Stimulated activated CD4-positive, alpha-beta T cell treated with anti-CD3 and anti-CD28 coated beads, Interleukin-4, amount 100 ng/mL, for 48 hours (primary cell): ENCODE data around the gene KBTBD7.
A peak's percentile ranks its signal among the peaks of the same experiment; 100 is the strongest.

ENCODE experiments used
- DNase-seq, 2 donors: peaks; one replicate each; pipeline ENCODE4 v3.0.0-alpha.2; 2020; ENCODE audit warnings: low read depth in 2 of 2

KBTBD7 gene, protein sequence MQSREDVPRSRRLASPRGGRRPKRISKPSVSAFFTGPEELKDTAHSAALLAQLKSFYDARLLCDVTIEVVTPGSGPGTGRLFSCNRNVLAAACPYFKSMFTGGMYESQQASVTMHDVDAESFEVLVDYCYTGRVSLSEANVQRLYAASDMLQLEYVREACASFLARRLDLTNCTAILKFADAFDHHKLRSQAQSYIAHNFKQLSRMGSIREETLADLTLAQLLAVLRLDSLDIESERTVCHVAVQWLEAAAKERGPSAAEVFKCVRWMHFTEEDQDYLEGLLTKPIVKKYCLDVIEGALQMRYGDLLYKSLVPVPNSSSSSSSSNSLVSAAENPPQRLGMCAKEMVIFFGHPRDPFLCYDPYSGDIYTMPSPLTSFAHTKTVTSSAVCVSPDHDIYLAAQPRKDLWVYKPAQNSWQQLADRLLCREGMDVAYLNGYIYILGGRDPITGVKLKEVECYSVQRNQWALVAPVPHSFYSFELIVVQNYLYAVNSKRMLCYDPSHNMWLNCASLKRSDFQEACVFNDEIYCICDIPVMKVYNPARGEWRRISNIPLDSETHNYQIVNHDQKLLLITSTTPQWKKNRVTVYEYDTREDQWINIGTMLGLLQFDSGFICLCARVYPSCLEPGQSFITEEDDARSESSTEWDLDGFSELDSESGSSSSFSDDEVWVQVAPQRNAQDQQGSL

DNA sequence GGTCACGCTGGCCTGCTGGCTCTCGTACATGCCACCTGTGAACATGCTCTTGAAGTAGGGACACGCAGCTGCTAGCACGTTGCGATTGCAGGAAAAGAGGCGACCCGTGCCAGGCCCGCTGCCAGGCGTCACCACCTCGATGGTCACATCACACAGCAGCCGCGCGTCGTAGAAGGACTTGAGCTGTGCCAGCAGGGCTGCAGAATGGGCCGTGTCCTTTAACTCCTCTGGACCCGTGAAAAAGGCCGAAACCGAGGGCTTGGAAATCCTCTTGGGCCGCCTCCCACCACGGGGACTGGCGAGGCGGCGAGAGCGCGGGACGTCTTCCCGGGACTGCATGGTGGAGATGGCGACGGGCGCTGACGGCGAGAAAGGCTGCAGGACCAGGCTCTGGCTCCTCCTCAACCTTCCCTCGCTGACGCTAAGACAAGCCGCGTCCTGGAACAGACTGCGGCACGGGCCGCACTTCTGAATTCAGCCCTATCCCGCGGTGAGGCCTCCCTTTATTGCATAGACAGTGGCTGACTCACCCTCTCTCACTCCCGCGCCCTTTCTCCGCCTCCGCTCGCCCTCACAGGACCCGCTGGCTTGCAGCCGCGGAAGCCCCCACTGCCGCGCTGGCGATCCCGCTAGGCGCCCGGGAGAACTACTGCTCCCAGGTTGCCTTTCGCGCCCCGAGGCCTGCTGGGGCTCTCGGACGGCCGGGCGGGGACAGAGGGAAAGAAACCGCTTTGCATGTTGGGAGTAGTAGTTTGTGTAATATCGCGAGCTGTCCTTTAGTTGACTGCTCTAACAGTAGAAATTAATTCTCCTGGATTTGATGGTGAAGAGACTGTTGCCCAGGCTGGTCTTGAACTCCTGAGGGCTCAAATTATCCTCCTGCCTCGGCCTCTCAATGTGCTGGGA is at the start of gene KBTBD7:
Gene KBTBD7, minus strand, starts transcription at position 651 of the 906 bp plus-strand sequence. Its CDS starts 312 bp downstream, at position 339.
- DNase-seq = peak; percentile 88 to 92

DNA sequence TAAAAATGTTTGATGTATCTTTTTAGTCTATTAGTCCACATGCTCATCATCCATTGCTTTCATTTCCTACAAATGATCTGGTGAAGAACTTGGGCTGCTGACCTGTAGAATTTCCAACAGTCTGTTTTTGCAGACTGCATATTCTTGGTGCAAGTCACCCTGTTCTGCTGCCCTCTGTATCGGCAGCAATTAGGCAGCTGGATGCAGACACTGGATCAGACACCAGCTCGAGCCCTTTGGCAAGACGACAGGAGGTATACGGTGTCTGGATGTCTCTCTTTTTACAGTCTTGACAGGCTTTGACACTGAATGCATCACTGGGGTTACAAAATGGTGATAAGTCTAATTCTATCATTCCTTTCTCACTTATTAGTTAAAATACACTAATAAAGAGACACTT is 47.3 kb upstream of the KBTBD7 start:
- DNase-seq = no peak

DNA sequence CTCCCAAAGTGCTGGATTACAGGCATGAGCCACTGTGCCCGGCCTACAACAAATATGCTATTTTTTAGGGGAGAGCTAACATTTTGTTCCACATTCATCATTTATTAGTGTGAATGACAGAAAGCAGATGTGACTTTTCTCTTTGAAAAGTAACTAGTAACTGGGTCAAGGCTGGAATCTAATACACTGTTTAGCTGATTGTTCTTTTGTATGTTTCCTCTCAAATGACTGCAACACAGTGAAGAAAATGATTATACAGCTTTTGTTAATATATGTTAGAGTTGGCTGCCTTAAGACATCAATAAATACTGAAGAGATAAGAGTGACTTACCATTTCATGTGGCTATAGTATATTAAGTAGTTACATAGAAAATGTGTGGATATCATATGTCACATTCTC is 42.0 kb upstream of the KBTBD7 start:
- no peak for DNase-seq

DNA sequence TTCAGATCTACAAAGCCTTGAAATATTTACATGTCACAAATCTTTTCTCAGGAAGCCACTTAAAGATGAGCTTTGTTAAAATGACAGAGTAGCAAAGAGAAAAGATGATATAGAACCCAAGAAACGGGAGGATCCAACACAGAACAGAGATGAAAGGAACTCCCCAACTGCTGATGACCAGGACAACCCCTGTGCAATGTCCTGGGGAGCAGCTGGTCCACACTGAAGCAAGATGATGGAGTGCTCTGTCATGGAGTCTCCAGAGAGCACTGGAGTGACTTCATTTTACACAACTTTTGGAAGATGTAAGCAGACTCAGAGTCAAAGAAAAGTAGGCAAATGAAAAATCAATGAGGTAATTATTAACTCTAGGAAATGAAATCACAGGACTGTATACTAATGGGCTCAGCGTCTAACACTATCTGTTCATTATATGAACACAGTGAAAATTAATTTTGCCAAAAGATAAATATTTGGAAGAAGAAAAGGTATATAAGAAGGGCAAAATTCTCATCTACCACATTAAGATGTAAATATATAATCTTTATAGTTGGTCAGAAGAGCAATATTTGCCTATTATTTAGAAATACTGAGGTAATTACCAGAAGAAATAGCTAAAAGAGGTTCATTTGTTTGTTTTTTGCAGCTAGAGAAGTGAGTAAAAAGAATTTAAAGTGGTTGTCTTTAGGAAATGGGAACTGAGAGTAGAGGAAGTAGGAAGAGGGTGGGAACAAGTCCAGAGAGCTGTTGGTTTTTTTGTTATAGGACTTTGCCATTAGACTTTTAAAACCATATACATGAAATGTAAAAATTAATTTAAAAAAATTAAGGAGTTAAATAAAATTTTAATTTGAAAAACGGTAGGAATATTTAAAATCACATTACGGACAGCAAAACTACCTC is 38.5 kb upstream of the KBTBD7 start:
- no peak for DNase-seq

DNA sequence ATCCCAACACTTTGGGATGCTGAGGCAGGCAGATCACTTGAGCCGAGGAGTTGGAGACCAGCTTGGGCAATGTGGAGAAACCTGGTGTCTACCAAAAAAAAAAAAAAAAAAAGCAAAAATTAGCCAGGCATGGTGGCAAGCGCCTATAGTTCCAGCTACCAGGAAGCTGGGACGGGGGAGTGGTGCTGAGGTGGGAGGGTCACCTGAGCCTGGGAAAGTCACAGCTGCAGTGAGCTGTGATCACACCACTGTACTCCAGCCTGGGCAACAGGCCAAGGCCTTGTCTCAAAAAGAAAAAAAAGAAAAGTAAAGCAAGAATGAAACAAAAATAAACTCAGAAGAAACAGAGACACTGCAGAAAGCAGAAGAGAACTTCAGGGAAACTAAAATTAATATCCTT is 37.4 kb upstream of the KBTBD7 start:
- DNase-seq = no peak

DNA sequence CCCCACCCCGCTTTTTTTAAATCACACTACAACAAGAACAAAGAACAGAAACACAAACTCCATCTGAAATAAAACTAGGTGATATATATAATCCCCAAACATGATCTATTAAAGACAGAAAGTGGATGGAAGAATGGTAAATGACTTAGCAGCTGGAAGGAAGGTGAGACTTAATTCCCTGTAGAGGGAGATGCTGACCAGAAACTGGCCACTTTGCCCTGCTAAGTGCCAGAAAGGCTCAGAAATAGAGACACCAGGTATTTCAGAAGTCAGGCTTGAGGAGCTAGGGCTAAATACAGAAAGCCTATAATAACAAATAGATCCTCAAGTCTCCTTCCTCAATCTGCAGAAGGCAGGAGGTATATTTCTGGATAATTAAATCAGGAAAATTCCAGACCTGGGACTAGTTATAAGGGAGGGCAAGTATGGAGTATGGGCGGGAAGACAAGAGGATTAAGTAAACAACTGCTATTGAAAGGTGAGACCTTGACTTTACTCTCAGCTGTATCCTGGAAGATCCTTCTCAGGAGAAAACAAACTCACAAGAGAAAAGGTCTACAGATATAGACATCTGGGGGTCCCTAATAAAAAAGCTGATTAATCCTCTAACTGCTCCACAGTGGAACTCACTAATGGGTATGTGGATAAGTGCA is 36.8 kb upstream of the KBTBD7 start:
- no peak for DNase-seq

DNA sequence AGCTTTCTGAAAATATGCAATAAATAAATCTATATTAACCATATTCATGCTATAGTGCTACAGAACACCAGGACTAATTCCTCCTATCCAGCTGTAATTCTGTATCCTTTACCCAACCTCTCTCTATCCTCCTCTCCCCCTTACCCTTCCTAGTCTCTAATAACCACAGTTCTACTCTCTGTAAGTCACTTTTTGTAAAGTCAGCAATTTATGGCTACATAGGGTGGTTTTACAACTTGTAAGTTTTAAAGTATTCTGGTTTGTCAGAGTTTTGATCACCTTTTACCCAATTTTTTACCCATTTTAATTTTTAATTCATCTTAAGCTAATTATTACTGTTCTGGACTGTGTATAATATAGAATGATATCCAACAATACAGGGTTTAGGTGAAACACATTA is 35.0 kb upstream of the KBTBD7 start:
- no peak for DNase-seq

DNA sequence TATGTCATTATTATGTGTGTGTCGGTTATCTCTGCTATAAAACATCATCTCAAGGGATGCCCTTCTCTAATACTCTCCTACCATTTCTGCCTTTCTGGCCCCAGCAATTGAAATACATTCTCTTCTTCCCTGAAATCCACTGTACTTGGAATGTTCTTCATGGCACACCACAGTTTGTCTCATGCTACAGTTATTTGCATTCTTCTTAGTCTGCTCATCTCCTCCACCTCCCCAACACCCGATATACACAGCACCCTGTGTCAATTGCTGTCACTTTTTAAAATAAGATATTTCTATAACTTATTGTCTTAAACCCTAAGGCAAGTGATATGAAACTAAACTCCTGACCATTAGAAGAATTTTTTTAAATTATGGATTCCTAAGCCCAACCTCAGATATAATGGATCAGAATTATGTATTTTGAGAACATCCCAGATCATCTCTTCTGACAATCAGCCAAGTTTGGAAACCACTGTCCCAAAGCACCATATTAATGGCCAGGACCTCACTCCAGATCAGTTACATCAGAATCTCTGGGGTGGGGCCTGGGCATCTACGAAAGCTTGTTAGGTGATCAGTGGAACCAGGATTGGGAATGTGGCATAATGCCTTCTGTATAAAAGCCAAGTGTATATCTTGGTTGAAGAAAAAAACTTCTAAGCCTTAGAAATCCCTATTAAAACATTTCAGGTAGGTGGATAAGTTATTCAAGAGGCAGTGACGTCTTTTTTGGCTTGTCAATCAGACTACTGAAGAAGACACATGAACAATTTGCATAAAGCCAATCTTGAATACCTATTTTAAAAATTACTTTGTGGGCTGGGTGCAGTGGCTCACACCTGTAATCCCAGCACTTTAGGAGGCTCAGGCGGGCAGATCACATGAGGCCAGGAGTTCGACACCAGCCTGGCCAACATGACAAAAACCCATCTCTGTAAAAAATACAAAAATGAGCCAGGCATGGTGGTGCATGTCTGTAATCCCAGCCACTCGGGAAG is 30.0 kb upstream of the KBTBD7 start:
- DNase-seq = no peak

DNA sequence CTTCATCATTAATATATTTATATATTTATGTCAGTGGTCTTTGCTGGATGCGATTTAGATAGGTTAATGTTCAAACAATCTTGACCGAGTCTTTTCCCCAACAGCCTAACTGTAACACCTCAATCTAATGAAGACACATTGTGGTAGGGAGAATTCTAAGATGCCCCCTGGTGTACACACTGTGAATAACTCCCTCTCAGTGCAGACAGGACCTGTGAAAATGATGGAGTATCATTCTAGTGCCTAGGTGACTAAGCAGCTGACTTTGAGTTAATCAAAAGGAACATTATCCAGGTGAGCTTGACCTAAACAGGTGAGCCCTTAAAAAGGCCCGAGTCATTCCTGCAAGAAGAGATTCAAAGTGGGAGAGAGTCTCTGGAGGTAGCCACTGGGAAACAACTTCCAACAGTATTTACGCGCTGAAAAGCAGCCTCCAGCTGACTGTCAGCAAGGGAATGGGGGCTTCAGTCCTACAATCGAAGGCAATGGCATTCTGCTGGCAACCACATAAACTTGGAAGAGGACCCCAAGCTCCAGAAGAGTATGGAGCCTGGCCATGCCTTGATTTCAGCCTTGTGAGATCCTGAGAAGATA is 28.0 kb upstream of the KBTBD7 start:
- DNase-seq = peak; percentile 20 to 50

DNA sequence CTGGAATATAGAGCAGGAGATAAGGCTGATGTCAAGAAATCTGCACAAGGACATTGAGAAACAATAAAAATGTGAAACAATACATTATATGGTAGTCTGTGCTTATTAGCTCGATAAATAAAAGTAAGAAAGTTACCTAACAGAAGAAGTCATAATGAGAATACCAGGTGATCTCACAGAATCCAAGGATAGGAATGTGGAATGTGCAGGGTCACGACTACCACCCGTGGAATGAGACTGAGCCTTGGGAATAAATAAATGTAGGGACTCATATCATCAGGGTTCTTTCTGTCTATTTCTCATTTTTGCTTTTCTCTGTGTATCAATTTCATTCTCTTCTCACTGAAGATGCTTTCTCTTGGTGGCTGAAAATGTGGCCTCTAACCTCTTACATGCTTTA is 26.0 kb upstream of the KBTBD7 start:
- DNase-seq = no peak

DNA sequence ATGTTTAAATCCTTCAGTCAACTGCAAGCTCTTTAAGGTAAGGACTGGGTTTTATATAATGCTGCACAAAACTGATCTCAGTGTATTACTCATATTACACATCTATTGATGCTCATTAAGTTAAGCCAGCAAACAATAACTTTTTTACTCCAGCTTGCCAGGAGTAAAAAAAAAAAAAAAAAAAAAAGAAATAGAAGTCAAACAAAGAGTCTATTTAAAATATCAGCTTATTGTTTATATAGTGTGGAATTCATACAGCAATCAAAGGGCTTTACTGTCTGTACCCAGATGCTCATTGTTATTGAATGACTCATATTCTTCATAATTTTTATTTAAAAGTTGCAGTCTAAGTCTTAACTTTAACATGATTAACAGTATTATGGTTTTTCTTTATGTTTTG is 21.8 kb upstream of the KBTBD7 start:
- no peak for DNase-seq

DNA sequence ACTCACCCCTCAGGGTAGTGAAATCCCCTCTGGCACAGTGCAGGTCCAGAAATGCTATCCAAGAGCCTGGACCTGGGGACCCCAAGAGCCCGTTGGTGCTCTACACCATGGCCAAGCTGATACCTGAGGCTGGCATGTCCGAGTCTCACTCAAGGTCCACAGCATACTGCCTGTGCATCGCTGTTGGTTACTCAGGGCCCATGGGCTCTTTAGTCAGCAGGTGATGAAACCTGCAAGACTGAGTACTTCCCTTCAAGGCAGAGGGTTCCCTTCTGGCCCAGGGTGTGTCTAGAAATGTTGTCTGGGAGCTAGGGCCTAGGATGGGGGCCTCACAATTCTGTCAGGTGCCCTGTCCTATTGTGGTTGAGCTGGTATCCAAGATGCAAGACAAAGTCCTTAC is 19.6 kb upstream of the KBTBD7 start:
- DNase-seq = no peak

DNA sequence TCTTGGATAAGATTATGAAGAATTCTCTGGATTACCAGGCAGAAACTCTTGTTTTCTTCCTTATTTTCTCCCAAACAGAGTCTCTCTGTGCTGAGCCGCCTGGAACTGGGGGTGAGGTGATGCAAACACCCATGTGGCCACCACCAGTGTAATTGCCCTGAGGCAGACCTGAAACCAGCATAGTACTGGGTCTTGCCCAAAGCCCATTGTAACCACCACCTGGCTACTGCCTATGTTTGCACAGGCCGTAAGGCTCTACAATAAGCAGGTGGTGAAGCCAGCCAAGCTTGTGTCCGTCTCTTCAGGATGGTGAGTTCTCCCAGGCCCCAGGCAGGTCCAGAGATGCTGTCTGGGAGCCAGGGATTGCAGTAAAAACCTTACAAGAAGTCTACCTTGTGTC is 18.9 kb upstream of the KBTBD7 start:
- DNase-seq = no peak

DNA sequence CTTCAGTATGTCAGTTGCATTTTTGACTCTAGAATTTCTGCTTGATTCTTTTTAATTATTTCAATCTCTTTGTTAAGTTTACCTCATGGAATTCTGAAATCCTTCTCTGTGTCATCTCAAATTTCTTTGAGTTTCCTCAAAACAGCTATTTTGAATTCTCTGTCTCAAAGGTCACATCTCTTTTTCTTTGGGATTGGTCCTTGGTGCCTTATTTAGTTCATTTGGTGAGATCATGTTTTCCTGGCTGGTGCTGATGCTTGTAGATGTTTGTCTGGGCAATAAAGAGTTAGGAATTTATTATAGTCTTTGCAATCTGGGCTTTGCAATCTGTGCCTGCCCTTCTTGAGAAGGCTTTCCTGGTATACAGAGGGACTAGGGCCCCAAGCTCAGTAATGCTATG is 18.5 kb upstream of the KBTBD7 start:
- no peak for DNase-seq

DNA sequence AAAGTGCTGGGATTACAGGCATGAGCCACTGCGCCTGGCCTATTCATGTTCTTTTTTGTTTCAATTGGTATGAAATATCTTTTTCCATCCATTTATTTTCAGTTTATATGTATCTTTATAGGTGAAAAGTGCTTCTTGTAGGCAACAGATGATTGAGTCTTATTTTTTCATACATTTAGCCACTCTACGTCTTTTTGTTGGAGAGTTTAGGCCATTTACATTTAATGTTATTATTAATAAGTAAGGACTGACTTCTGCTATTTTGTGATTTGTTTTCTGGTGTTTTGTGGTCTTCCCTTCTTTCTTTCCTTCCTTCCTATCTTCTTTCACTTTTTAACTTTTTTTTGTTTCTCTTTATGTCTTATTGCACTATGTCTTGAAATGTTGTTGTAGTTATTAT is 16.7 kb upstream of the KBTBD7 start:
- DNase-seq = no peak

DNA sequence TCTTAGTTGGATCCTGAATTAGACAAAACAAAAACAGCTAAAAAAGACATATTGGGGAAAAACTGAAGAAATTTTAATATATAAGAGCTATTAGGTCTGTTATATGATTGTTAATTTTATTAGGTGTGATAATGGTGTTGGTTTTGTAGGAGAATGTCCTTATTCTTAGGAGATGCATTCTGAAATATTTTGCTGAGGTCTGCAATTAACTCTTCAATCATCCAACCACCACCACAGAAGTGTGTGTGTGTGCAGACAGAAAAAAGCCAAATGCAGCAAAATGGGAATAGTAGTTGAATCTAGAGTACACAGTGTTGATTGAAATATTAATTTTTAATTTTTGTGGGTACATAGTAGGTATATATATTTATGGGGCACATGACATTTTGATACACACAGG is 12.1 kb upstream of the KBTBD7 start:
- DNase-seq = no peak

DNA sequence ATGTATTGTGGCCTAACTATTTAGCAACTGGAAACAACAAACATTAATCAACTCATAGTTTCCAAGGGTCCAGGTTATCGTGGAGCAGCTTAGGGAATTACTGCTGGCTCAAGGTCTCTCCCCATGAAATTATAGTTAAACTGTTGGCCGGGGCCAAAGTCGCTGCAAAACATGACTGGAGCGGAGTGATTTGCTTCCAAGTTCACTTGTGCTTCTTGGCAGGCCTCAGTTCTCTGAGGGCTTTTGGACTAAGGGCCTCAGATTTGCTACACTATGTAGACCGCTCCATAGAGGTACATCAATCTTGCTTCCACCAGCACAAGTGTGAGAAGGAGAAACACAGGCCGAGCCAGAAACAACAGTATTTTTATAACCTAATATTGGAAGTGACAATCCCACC is 9.4 kb upstream of the KBTBD7 start:
- DNase-seq = no peak

DNA sequence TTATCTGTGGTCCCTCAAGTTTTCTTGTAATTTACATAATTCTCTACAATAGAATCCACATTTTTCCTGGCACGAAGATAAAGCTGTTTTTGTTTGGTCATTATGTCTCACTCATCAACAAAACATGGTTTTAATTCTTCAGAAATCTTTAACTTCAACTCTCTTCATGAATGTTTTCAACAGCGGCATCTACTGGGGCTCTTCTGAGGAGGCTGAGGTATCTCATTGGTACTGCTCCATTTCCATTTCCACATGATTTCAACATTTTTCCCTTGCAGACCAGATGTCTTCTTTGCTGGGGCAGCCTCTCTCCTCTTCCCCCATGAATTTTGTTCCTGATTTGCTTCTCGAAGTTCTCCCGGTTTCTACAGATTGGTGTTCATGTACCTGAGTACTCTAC is 5.8 kb upstream of the KBTBD7 start:
- DNase-seq = no peak

DNA sequence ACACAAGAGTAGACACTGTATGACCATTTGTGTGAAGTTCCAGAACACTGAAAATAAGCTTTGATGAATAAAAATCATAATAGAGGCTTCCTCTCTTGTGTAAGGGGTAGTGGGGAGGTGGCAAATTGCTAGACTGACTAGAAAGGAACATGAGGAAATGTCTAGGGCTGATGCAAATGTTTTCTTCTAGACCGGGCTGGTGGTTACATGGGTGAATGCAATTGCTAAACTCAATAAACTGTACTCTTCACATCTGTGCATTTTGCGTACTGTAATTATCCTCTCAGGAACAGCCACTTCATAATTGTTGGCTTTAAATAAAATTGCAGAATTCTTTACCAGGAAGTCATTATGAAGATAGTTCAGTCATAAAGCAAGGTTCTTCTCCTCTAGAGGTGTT is 5.2 kb upstream of the KBTBD7 start:
- no peak for DNase-seq
